ENCODE results near the gene CACNG4.
"Not testable (repeated sequence)": the region's sequence is repeated elsewhere in the genome, so short reads cannot be mapped to it uniquely, and the experiment has no call there.

The CACNG4 gene

GRCh38 chr17:66964930-66965800 is 658 bp downstream of the CACNG4 start:
- DNase-seq: peak; percentile 33 to 58

- DNase-seq: peak in 1 of 2 donors; percentile 16
These were observed 1.3 kb downstream of the CACNG4 start for GRCh38 chr17:66965801-66966262.

GRCh38 chr17:66966298-66966697 is 1.8 kb downstream of the CACNG4 start:
- no peak for DNase-seq

- no peak for DNase-seq
These were observed 2.4 kb downstream of the CACNG4 start for GRCh38 chr17:66966704-66967418.

GRCh38 chr17:66967837-66968543 is 3.5 kb downstream of the CACNG4 start:
- no peak for DNase-seq

GRCh38 chr17:66968916-66969315 is 4.4 kb downstream of the CACNG4 start:
- no peak for DNase-seq

GRCh38 chr17:66970140-66970539 is 5.6 kb downstream of the CACNG4 start:
- DNase-seq: no peak

GRCh38 chr17:66970797-66971196 is 6.3 kb downstream of the CACNG4 start:
- no peak for DNase-seq

GRCh38 chr17:66971264-66971663 is 6.8 kb downstream of the CACNG4 start:
- no peak for DNase-seq

GRCh38 chr17:66971730-66972441 is 7.4 kb downstream of the CACNG4 start:
- no peak for DNase-seq

- not testable (repeated sequence) for DNase-seq
These were observed 7.9 kb downstream of the CACNG4 start for GRCh38 chr17:66972442-66972830.

GRCh38 chr17:66975188-66975587 is 10.7 kb downstream of the CACNG4 start:
- no peak for DNase-seq

GRCh38 chr17:66975614-66976378 is 11.3 kb downstream of the CACNG4 start:
- peak in 1 of 2 donors; percentile 16 for DNase-seq

- no peak for DNase-seq
These were observed 11.8 kb downstream of the CACNG4 start for GRCh38 chr17:66976379-66976663.

- no peak for DNase-seq
These were observed 12.3 kb downstream of the CACNG4 start for GRCh38 chr17:66976781-66977201.

- no peak for DNase-seq
These were observed 14.1 kb downstream of the CACNG4 start for GRCh38 chr17:66978514-66979061.

GRCh38 chr17:66980896-66981295 is 16.4 kb downstream of the CACNG4 start:
- DNase-seq: no peak

- no peak for DNase-seq
These were observed 17.5 kb downstream of the CACNG4 start for GRCh38 chr17:66981983-66982508.

GRCh38 chr17:66983414-66984021 is 19.0 kb downstream of the CACNG4 start:
- no peak for DNase-seq

GRCh38 chr17:66984730-66985129 is 20.2 kb downstream of the CACNG4 start:
- no peak for DNase-seq

All from stimulated activated CD4-positive, alpha-beta T cell treated with anti-CD3 and anti-CD28 coated beads, Interleukin-2, amount 100 ng/mL, for 24 hours (primary cell).